HG02610 (cell line): ENCODE measurements around the gene PDHX.
"Not testable (repeated sequence)": the region's sequence is repeated elsewhere in the genome, so short reads cannot be mapped to it uniquely, and the experiment has no call there.

Experiments used
- ATAC-seq: cut with Tn5 transposase; IDR thresholded peaks from one replicate; pipeline ENCODE4 v1.9.1; 2021; ENCODE audit warnings: mild to moderate bottlenecking, moderate library complexity; ENCODE audit not compliant: unreplicated experiment

The PDHX gene

DNA sequence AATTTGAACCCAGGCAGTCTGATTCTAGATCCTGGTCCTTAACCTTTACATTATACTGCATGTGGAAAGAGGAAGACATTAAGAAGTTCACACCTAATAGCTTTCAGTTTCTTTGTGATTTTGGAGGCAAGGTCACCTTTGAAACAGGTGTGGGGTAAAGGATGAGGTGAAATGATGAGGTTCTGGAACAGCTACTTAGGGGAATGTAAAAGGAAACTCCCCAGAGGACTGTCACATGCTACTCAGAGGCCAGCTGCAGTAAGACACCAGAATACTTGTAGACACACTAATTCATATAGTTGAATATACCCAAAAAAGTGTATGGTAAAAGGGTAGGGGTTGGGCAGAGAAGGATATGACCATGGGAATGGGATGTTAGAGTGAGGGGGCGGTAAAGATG, 5.6 kb upstream of the PDHX start:
- ATAC-seq: peak; percentile 61

DNA sequence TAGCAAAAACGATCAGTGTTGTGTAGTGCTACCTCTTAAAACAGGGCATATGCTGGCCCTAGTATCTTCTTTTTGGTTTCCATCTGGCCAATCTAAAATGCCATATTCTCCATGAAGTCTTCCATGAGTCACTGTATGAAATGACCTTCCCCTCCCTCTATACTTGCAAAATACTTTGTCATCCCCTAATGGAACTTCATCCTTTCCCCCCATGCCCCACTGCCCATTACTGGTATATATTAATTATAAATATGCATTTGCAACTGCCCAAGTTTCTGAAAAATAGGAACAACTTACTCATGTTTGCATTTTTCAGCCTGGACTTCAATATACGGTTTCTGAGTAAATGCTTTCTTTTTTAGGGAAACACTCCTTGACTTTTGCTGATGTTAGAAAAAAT, 4.7 kb upstream of the PDHX start:
- no peak for ATAC-seq

DNA sequence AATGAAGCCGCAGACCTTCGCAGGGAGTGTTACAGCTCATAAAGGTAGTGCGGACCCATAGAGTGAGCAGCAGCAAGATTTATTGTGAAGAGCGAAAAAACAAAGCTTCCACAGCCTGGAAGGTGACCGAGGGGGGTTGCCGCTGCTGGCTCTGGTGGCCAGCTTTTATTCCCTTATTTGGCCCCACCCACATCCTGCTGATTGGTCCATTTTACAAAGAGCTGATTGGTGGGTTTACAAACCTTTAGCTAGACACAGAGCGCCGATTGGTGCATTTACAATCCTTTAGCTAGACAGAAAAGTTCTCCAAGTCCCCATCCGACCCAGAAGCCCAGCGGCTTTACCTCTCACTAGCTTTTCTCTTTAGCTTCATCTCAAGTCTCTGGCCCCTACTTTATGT, 2.9 kb upstream of the PDHX start:
- not testable (repeated sequence) for ATAC-seq

DNA sequence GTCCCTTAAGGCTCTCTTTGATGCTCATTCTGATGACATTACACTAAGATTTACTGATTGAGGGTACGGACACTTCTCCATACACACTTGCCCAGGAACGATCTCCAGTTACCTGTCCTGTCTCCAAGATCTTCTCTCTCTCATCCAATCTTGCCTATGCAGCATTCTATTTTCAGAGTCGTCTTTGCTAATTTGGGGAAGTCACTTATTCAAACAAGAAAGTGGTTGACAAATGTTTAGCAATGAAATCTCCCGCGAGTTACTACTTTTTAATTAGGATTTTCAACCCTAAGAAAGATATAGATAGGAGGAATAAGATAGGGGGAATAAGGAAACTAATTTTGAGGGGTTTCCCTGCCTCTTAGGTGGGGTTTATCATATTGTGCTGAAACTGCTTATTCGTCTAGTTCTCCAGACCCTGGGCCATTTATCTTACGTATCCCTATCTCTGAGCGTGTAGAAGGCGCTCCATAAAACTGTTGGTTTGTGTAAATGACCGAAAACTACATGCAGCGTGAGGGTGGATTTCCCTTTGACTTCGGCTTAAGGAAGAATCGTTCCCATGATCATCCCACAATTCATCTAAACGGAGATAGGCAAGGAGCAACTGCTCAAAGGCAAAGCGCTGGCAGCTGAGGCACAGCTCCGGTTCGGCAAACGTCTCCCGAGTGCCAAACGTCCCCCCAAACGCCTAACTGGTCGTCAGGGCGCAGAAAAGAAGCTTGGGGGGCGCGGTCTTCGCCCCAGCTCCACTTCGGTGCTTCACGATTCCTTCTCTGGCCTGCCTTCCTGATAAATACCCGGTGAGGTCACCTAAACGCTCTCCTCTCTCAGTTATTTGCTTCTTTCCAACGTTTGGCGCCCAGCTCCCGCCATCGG, 1.0 kb upstream of the PDHX start:
- ATAC-seq: peak; percentile 2

DNA sequence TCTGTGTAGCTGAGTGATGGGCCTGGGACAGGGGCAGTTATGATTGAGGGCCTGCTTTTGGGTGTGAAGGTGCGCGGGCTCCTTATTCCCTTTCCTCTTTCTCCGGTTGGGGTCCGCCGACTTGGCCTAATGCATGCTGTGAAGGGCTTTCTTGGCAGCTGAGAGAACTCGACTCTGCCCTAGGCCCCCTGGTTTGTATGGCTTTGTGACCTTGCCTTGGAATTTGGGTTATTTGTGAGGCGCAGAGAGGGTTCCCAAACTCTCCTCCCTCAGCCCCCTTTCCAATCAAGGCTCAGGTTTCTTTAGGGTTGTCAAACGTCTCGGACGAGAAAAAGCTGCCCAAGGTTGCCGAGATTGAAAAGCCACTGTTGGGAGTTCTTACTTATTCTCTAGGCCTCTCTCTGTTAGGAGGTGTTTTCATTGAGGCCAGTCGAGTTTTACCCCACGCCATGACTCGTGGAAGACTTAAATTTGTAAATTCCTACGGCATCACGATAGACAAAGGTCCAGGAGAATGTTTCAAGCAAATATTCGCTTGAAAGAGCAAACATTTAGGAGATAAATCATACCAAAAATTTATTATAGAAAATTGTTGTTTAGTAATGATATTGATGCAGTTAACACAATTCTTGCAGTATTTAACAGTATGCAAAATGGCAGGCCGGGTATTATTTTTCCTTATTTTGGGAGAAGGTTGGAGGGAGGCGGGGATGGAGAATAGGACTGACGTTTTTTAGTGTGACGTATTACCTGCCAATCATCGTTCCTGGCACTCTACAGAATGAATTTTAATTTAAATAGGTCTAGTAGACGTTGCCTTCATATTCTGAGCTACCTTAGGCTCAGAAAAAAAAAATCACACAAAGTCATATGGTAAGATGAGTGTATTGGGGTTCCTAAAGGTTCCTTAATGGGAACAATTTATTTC, 689 bp downstream of the PDHX start:
- ATAC-seq: peak; percentile 19

DNA sequence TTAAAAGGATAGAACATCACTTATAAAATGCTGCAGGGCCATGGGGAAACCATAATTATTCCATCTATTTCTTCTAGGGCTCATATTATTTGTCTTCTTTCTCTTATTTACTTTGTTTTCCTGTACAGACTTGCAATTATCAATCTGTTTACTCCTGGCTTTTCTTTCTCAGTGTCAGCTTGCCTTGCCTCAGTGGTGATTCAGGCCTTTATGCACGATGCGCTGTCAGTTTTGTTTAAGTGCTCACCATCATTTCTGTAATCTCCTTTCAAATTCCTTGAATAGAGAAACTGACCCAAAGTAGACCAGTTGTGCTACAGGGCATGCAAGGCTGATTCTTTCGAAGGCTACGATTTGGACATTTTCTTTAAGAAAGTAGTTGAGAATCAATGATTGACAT, 4.7 kb downstream of the PDHX start:
- ATAC-seq: no peak

DNA sequence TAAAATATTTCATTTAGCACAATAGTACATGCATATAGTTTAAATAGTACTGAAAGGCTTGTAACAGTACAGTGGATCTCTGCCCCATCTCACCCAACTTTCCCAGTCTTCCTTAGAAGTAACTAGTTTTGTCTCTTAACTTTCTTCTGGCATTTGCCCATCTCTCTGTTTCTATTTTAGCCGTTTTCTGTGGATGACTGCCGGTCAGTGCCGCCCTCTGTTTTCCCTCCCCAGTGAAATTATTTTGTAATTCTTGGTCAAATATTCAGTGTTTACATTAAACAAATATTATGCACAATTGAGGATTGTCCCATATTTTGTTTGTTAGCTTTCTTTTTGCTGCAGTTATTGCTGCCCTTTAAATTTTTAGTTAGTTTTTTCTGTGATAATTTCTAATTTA, 8.3 kb downstream of the PDHX start:
- no peak for ATAC-seq

DNA sequence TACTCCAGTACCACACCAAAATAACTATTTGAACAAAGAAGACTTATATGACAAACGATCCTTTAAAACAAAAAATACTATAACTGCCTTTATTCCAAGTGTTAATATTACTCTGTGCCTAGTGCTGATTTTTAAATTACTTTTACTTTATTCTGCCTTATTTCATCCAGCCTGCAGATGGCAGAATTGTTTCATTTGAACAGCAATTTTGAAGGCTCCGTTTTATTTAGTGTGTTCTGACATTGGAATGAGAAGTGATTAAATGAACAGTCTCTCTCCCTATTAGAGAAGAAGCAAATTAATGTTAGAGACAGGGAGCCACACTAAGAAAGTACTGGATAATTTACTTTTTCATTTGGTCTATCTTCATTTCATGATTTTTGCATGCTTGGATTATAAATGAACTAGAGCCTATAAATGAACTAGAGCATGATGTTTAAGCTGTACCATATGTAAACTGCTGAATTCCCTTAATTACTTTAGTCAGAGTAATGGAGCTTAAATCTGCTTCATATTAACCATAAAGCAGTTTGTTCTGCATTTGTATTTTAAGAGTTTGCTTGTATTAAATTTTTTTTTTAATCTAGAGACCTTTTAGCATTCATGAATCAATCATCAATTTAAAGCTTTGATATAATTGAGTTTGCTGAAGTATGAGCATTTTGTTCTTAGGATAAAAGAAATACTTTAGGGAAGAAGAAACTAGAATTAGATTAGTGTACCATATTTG, 9.8 kb downstream of the PDHX start:
- ATAC-seq: no peak

DNA sequence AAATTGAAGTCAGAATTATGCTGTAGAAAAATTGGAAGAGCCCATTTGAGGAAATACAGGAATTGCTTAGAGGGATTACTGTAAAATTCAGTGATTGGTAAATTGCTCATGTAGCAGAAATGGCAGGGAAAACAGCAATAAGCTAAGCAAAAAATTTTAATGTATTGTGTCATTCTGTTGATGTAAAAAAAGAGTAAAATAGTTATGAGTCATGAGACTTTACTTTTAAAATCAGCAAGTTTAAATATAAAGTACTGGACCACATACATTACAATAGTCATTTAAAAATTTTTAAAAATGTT, 10.4 kb downstream of the PDHX start:
- no peak for ATAC-seq

DNA sequence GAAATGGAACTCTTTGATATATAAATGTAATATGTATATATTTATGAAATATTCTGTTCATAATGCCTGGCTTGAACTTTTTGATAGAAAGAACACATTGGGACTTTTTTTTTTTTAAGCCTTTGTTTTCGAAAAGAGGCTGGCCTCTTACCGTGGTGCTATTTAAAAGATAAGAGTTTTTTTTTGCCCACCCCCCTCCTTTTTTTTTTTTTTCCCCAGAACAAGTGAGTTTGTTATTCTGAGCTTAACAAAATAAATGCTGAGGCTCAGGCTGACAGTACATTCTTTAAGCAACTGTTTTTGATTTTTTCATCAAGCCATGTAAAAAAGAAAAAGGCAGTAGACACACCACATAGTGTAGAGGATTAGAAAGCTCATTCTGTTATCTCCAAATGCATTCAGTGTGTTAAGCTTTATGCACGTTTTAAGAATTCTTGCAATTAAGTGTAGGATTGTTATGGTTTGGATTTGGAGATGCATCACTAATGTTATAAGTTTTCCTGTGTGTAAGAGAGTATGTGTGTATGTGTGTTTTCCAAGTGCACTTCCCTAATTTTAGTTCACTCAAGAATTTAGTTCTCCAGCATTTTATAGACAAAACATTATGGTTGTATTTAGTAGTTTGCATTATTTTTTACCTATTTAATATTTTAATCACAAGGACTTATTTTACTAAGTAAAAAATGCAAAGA, 12.0 kb downstream of the PDHX start:
- no peak for ATAC-seq

DNA sequence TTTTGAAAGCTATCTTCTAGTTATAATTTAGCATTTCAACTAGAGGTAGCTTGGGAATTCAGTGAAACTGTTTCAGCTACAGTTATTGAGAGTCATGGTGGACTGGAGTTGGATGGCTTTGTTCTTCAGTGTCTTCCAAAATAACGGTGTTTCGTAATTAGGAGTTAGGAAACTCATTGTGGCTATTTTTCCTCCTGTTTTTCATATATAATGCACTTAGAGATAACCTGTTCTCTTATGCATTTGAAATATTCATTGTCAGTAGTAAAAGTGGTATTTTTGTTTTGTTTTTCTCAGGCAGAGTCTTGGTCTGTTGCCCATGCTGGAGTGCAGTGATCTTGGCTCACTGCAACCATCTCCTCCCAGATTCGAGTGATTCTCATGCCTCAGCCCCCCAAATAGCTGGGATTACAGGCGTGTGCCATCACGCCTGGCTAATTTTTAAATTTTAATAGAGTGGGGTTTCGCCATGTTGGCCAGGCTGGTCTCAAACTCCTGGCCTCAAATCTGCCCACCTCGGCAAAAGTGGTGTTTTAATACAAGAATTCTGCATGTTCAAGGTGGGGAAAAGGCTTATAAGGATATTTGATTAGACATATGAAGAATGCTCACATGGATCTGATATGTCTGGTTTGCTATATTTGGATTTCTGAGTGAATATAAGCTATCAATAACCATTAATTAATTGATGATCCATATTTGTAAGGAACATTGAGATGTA, 12.7 kb downstream of the PDHX start:
- no peak for ATAC-seq

DNA sequence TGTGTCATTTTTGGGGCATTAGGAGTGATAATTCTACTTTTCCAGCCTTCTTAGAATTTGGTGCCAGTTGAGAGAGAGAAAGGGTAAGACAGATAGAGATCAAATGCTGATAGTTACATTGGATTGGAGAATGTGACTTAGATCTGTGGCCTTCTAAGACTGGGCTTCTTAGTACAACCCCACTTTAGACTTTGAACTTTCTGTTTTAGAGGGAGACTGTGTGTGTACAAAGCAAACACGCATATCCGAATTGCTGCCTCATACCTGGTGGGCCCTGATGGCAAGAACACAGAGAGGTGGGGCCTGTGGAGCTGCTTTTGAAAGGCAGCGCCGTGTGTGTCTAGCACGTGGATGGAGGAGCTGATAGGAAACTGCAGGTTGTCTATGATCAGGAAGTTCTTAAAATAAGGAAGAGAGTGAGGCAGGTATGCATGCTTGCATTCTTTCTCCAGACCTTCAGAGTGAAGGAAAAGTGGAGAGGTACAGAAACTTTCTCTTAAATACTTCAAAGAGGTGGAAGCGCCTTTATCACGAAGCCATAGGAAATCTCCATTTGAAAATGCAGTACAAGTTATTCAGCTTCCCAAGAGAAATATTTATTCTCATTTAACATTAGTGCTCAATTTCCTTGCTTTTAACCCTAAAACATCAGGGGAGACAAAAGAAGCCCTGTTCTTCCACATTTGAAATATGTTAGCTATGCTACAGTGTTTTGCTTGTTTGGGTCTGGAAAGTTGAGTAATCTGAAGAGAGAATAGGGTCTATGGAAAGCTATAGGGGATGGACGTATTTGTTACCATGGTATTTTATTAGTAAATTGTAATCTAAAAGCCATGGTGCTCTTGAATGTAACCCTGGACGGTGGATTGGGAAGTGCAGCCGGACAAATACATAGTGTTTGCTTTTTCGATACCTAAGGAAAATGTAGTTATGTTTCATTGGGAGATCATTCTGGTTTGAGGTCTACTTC, 13.7 kb downstream of the PDHX start:
- ATAC-seq: no peak

DNA sequence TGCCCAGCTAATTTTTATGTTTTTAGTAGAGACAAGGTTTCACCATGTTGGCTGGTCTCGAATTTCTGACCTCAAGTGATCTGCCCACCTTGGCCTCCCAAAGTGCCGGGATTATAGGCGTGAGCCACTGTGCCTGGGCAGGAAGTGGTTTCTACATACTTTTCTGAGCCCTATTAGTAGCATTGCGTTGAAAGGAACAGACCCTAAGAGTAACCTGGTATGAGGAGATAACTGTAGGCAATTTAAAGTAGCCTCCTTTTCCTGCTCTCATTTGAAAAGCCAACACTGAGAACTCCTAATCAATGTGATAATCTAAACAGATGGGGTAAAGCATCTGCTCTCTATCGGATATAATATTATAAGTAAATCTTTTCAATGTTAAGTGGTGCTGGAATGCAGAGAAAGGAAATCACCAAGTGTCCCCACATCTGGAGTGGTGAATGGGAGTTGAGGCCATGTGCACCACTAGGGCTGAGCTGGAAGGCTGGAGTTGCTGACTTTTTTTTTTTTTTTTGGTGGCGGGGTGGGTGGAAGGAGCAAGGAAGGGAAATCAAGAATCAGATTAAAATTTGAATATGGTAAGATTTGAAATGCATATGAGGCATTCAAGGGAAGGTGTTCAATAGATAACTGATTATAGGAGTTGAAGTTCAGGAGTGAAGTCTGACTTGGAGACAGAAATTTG, 20.7 kb downstream of the PDHX start:
- no peak for ATAC-seq

DNA sequence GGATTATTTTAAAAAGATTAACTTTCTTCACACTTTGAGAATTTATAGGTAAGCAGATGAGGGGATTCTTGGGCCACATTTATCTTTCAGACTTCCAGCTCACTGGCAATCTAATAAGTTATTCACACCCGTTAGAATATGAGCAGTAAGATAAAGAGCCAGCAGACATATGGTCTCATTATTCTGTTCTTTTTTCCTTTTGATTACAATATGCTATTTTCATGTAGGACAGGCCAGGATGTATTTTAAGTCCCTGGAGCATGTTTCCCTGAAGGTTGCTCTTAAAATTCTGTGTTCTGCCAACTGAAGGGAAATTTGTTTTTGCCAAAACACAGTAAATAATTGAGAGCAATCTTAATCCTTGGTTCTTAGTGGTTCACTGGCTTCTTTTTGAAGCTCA, 22.2 kb downstream of the PDHX start:
- no peak for ATAC-seq

DNA sequence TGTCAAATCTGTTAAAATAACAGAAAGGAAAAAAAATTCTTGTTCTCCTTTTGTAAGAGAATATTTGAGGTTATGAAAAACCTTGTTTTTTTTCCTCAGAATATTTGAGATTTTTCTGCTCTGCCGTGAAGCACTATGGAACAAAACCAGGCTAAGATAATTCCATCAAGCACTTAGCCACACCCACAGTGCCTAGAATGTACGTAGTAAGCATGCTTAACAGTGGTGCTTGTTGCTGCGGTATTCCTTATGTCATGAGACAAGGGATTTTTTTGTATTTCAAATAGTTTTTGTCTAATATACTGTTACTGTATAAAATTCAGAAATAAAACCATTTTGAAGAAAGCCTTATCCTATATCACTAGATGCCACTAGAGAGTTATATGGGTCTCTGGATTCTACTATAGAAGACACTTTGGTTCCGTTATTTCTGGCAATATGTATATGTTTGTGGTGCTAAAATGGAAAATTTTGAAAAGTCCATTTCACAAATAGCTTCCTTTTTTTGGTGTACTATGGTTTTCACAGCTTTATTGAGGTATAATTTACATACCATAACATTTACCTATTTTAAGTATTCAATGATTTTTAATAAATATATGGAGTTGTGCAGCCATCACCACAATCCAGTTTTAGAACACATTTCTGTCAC, 23.7 kb downstream of the PDHX start:
- ATAC-seq: peak; percentile 55

DNA sequence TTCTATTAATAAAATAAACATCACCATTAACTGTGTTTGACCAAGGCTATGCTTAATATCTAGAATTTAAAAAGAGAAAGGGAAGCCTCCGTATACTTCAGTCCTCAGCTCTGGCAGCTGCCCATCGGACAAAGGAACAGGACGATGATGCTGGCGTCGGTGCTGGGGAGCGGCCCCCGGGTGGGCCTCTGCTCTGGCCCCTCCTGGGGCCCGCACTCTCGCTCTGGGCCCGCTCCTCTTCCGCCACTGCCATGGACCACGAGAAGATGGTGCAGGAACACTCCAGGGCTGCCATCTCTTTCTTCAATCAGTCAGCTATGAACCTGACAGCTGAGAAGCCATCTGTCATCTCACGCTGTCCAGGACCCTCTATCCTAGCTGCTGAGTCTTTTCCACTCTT, 25.3 kb downstream of the PDHX start:
- ATAC-seq: no peak

DNA sequence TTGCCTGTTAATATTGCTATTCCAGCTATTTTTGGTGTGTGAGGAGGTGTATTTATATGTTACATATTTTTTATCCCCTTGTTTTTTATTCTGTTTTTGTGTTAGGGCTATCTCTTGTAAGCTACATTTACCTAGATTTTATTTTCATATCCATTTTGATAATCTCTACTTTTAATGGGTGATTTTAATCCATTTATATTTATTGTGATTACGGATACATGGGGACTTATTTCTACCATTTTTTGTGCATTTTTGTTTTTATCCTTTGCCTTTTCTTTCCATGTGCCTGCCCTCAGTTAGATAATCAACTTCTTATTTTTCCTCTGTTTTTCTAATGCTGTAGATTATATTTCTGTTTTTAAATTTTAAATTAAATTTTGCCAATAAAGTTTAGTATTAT, 28.3 kb downstream of the PDHX start:
- ATAC-seq: no peak

DNA sequence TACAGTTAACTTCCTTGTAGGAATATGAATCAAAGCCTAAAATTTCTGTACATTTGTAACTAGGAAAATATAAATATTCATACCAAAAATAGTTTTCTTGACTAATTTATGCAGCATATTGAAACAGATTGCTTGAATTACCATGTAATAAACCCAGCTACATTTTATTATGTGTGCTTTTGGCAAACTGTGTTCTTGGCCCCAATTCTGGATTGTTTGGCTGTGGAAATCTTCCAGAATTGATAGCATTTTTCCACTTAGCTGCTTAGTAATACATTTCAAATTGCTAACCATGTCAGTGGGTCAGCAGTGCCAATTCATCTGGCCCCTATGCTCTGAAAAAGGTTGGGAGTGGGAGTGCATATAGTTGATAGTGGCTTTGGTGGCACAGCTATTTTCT, 32.3 kb downstream of the PDHX start:
- ATAC-seq: no peak
